Gastroesophageal sphincter (tissue), 3 donors: Measurements from ENCODE around the gene SMARCD1.

ENCODE experiments used
- CTCF ChIP-seq, 4 experiments: fragments of 200-600 bp in 2 of 4; fragments of 450-650 bp in 2 of 4; sonication (generic) in 1 of 4; IDR thresholded peaks; one replicate each; pipeline ENCODE4 v1.5.1; 2017 to 2019; ENCODE audit warnings: antibody characterized with exemption in 4 of 4, mild to moderate bottlenecking in 2 of 4, moderate library complexity in 2 of 4
- EP300 ChIP-seq: sonication (generic); formaldehyde crosslinking; IDR thresholded peaks from one replicate; pipeline ENCODE4 v1.6.1; 2017; ENCODE audit warnings: antibody characterized with exemption, mild to moderate bottlenecking
- POLR2A ChIP-seq, 2 donors: fragments of 450-650 bp; IDR thresholded peaks; one replicate each; pipeline ENCODE4 v1.6.1; 2017; ENCODE audit warnings: antibody characterized with exemption in 2 of 2, mild to moderate bottlenecking in 2 of 2, moderate library complexity in 1 of 2
- POLR2AphosphoS5 ChIP-seq: sonication (generic); formaldehyde crosslinking; IDR thresholded peaks from one replicate; pipeline ENCODE4 v1.6.1; 2017; ENCODE audit warnings: antibody characterized with exemption

- TF ChIP-seq CTCF (IDR thresholded peaks at IDR 0.05) (no peak), EP300 (no peak), POLR2A (IDR thresholded peaks at IDR 0.05) (no peak), POLR2AphosphoS5 (no peak)
Observed at GRCh38 chr12:50043308-50043707, 41.8 kb upstream of the SMARCD1 start.
